ENCODE data around the gene ZACN. TPM values are rescaled to one million over a fixed set of nuclear protein-coding genes. Genes with fewer than 3 reads are reported as not detected.
"Not testable (repeated sequence)": the region's sequence is repeated elsewhere in the genome, so short reads cannot be mapped to it uniquely, and the experiment has no call there.

ZACN gene
- total RNA-seq, 4 donors from 2014 or later: not detected

- ATAC-seq (ENCODE audit: low FRiP score): no peak
- DNase-seq (ENCODE audit: low spot score): no peak
- TF ChIP-seq CTCF (IDR thresholded peaks at IDR 0.05): no peak
These were observed 22.1 kb upstream of the ZACN start for GRCh38 chr17:76056882-76057281.

GRCh38 chr17:76058264-76058663, 20.7 kb upstream of the ZACN start:
- DNase-seq (ENCODE audit: low spot score); ATAC-seq (ENCODE audit: low FRiP score): not testable (repeated sequence)

GRCh38 chr17:76063875-76064546, 15.0 kb upstream of the ZACN start:
- ATAC-seq (ENCODE audit: low FRiP score) (no peak), DNase-seq (ENCODE audit: low spot score) (no peak)
- no peak for TF ChIP-seq CTCF (IDR thresholded peaks at IDR 0.05)

- TF ChIP-seq CTCF (IDR thresholded peaks at IDR 0.05): no peak
- DNase-seq (ENCODE audit: low spot score) (no peak), ATAC-seq (ENCODE audit: low FRiP score) (no peak)
These were observed 13.2 kb upstream of the ZACN start for GRCh38 chr17:76065775-76066174.

- DNase-seq (ENCODE audit: low spot score) (no peak), ATAC-seq (ENCODE audit: low FRiP score) (no peak)
- no peak for TF ChIP-seq CTCF (IDR thresholded peaks at IDR 0.05)
These were observed 7.3 kb upstream of the ZACN start for GRCh38 chr17:76071531-76072147.

- no peak for TF ChIP-seq CTCF (IDR thresholded peaks at IDR 0.05)
- ATAC-seq (ENCODE audit: low FRiP score) (peak; percentile 96), DNase-seq (ENCODE audit: low spot score) (peak; percentile 60)
These were observed 6.7 kb upstream of the ZACN start, which contains the start of gene SRP68 for GRCh38 chr17:76072148-76072858. Gene SRP68 (minus strand): TSS chr17:76072517. CDS start chr17:76072491, 26 bp downstream.

Measured in omental fat pad (tissue), 4 donors.